Smooth muscle cell (in vitro differentiated cells): ENCODE measurements around the gene EFNA5. TPM values are rescaled to one million over a fixed set of nuclear protein-coding genes. Genes with fewer than 3 reads are reported as not detected.

Source experiments
- DNase-seq: peaks from one replicate; lab custom pipeline; 2025; ENCODE audit not compliant: unreplicated experiment; lab: John Stamatoyannopoulos, UW
- H2AFZ ChIP-seq: fragments of 200-600 bp; sonication (generic); 2 replicates; pipeline ENCODE4 v1.6.0; 2016; ENCODE audit warnings: antibody characterized with exemption, low read depth, mild to moderate bottlenecking
- H3F3A ChIP-seq: fragments of 200-600 bp; sonication (generic); 2 replicates; pipeline ENCODE4 v1.6.0; 2017; ENCODE audit warnings: antibody characterized with exemption, low read depth
- H3K27ac ChIP-seq: fragments of 200-600 bp; sonication (generic); 2 replicates; pipeline ENCODE4 v1.5.1; 2016; ENCODE audit warnings: low read depth, mild to moderate bottlenecking
- H3K27me3 ChIP-seq: fragments of 200-600 bp; sonication (generic); 2 replicates; pipeline ENCODE4 v1.6.1; 2016; ENCODE audit warnings: low read depth, mild to moderate bottlenecking
- H3K36me3 ChIP-seq: fragments of 200-600 bp; sonication (generic); 2 replicates; pipeline ENCODE4 v1.5.1; 2016; ENCODE audit warnings: low read depth
- H3K4me1 ChIP-seq: fragments of 200-600 bp; sonication (generic); 2 replicates; pipeline ENCODE4 v1.5.1; 2016; ENCODE audit warnings: low read depth
- H3K4me2 ChIP-seq: fragments of 200-600 bp; sonication (generic); 2 replicates; pipeline ENCODE4 v1.6.0; 2016; ENCODE audit warnings: mild to moderate bottlenecking
- H3K4me3 ChIP-seq: fragments of 200-600 bp; sonication (generic); 2 replicates; pipeline ENCODE4 v1.5.1; 2016; ENCODE audit warnings: mild to moderate bottlenecking
- H3K79me2 ChIP-seq: fragments of 200-600 bp; sonication (generic); 2 replicates; pipeline ENCODE4 v1.6.0; 2016; ENCODE audit warnings: low read depth, mild to moderate bottlenecking
- H3K9ac ChIP-seq: fragments of 200-600 bp; sonication (generic); 2 replicates; pipeline ENCODE4 v1.6.0; 2016; ENCODE audit warnings: low read depth
- H3K9me3 ChIP-seq: fragments of 200-600 bp; sonication (generic); replicated peaks from 2 replicates; pipeline ENCODE4 v1.5.1; 2016; ENCODE audit warnings: low read depth
- H4K20me1 ChIP-seq: fragments of 200-600 bp; sonication (generic); 2 replicates; pipeline ENCODE4 v1.6.0; 2016; ENCODE audit warnings: low read depth
- WGBS: methylation state at CpG from one replicate; pipeline ENCODE4 v1.1.7; 2016; ENCODE audit warnings: low lambda C conversion rate; 5-methylcytosine and 5-hydroxymethylcytosine counted together
- polyA plus RNA-seq: library from polyadenylated mRNA; unstranded; fragments of >200 nt; fragmentation: Nextera tagmentation; extraction: Ambion mirVana; gene quantifications from 2 replicates; pipeline ENCODE4 v1.2.1, GENCODE V29; 2016
- total RNA-seq: library from RNA; depleted of rRNA; stranded (reverse); fragments of >200 nt; gene quantifications from 2 replicates; pipeline ENCODE4 v1.2.3, GENCODE V29; 2014
- TF ChIP-seq, protein P1 (sequence below): fragments of 200-600 bp; sonication (generic); IDR thresholded peaks from 2 replicates; pipeline ENCODE4 v1.5.1; 2017; ENCODE audit warnings: borderline replicate concordance, mild to moderate bottlenecking, antibody characterized with exemption; ENCODE audit not compliant: insufficient read depth, poor library complexity, severe bottlenecking

Gene EFNA5
- total and polyA plus RNA-seq, 2 experiments from 2014 or later = 0.32 to 8.8 TPM

DNA sequence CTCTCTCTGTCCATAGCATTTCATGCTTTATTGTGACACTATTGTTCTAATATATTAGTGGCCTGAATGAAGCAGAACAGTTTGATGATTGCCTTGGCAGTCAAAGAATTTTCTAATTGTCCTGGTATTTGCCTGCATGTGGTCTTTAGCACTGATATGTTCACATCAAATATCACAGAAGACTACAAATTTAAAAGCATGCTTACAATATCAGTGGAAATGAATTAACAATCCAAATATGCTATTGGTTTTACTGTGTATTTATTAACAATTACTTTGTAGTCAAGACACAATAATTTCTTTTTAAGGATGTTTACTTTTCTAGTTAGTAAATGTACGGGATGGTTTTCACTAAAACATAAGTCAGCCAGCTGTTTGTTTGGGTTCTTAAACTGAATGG is 18.3 kb downstream of the EFNA5 start:
- Histone ChIP-seq H3K79me2 (no peaks in the 10 kb centered on the region), H3K9me3 (no peaks in the 10 kb centered on the region), H3K4me2 (no peak overlapping the region), H3K4me3 (no peak overlapping the region), H2AFZ (no peak overlapping the region), H3K36me3 (no peaks in the 10 kb centered on the region), H3K27me3 (no peaks in the 10 kb centered on the region), H3K9ac (no peak overlapping the region), H4K20me1 (no peaks in the 10 kb centered on the region), H3K27ac (no peak overlapping the region), H3F3A (no peaks in the 10 kb centered on the region), H3K4me1 (peaks cover 66% of the 10 kb centered on the region)
- DNase-seq = no peak
- WGBS = 76% methylated on average over 1 of the region's 1 CpG
- TF ChIP-seq, protein P1, sequence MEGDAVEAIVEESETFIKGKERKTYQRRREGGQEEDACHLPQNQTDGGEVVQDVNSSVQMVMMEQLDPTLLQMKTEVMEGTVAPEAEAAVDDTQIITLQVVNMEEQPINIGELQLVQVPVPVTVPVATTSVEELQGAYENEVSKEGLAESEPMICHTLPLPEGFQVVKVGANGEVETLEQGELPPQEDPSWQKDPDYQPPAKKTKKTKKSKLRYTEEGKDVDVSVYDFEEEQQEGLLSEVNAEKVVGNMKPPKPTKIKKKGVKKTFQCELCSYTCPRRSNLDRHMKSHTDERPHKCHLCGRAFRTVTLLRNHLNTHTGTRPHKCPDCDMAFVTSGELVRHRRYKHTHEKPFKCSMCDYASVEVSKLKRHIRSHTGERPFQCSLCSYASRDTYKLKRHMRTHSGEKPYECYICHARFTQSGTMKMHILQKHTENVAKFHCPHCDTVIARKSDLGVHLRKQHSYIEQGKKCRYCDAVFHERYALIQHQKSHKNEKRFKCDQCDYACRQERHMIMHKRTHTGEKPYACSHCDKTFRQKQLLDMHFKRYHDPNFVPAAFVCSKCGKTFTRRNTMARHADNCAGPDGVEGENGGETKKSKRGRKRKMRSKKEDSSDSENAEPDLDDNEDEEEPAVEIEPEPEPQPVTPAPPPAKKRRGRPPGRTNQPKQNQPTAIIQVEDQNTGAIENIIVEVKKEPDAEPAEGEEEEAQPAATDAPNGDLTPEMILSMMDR = no peak

DNA sequence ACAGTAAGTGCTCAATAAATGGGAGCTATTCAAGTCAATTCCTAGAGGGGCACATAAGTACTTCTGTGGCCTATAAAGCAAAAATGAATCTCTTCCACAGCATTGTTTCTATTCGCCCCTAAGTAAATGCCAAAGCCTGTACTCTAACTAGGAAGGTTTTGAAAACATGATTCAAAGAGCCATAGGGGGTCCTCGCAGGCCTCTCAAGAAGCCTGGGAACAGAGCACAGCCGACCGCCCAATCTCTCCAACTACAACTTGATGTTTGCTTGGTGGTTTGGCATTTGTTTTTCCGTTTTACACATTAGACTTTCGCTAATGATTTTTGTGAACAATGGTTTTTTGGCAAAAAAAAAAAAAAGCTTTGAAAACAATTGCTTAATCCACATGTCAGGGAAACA is 19.4 kb downstream of the EFNA5 start:
- no peak for DNase-seq
- no peaks in the 10 kb centered on the region for H3K27me3 ChIP-seq
- peaks cover 64% of the 10 kb centered on the region for H3K4me1 ChIP-seq
- H3K9me3 ChIP-seq = no peaks in the 10 kb centered on the region
- no peak overlapping the region for H3K9ac ChIP-seq
- 87% methylated on average over 6 of the region's 6 CpGs for WGBS
- no peaks in the 10 kb centered on the region for H3F3A ChIP-seq
- no peaks in the 10 kb centered on the region for H3K79me2 ChIP-seq
- no peaks in the 10 kb centered on the region for H3K36me3 ChIP-seq
- no peak overlapping the region for H3K4me3 ChIP-seq
- H3K27ac ChIP-seq = no peak overlapping the region
- no peaks in the 10 kb centered on the region for H4K20me1 ChIP-seq
- TF ChIP-seq, protein P1 = no peak
- no peak overlapping the region for H3K4me2 ChIP-seq
- H2AFZ ChIP-seq = no peak overlapping the region

DNA sequence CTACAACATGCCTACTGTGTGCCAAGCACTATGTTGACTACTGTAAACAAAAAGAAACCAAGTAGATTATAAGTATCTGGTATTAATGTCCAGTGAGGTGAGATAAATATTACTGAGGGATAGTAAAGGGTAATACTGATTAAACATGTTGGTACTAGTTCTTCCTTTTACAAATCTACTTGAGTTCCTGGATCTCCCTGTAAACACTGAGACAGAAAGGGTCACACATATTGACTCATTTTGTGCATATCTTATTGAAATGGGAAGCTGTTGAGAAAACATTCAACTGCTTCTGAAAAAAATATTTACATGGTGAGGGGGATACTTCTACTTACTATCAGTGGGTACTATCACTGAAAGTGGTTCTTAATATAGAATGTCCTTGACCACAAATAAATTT is 24.3 kb downstream of the EFNA5 start:
- H3K4me1 ChIP-seq = peaks cover 51% of the 10 kb centered on the region
- no peaks in the 10 kb centered on the region for H4K20me1 ChIP-seq
- no peak overlapping the region for H3K9ac ChIP-seq
- H3K27me3 ChIP-seq = no peaks in the 10 kb centered on the region
- H3K4me2 ChIP-seq = no peak overlapping the region
- H3K79me2 ChIP-seq = no peaks in the 10 kb centered on the region
- H3K27ac ChIP-seq = no peak overlapping the region
- DNase-seq = no peak
- H3K36me3 ChIP-seq = no peaks in the 10 kb centered on the region
- H2AFZ ChIP-seq = no peak overlapping the region
- no peaks in the 10 kb centered on the region for H3K9me3 ChIP-seq
- no peaks in the 10 kb centered on the region for H3F3A ChIP-seq
- no peak overlapping the region for H3K4me3 ChIP-seq
- TF ChIP-seq, protein P1 = no peak

DNA sequence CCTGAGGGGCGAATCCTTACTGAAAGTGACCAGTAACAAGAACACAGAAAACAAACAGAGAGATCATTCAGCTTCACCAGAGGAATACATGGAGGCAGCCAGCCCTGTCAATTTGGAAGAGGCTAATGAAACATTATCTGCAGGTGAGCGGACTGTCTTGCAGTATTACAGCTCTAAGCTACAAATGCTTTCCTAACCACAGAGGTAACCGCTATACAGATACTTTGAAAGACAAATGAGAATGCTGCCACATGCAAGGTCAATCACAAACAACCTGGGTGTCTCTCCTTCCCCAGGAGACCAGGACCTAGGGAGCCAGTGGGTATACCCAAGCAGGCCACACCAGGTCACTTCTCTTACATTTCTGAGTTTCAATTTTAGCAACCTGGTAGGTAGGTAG is 30.2 kb downstream of the EFNA5 start:
- TF ChIP-seq, protein P1 = no peak
- Histone ChIP-seq H3K27me3 (no peaks in the 10 kb centered on the region), H3F3A (no peaks in the 10 kb centered on the region), H3K9me3 (no peaks in the 10 kb centered on the region), H3K36me3 (no peaks in the 10 kb centered on the region), H3K79me2 (no peaks in the 10 kb centered on the region), H2AFZ (no peak overlapping the region), H3K4me3 (no peak overlapping the region), H4K20me1 (no peaks in the 10 kb centered on the region), H3K4me1 (peaks cover 38% of the 10 kb centered on the region), H3K9ac (no peak overlapping the region), H3K27ac (no peak overlapping the region), H3K4me2 (no peak overlapping the region)
- DNase-seq = no peak
- WGBS = 78% methylated on average over 3 of the region's 3 CpGs
